IMR-90 (cell line): ENCODE results near the gene PLCL2. TPM values are rescaled to one million over a fixed set of nuclear protein-coding genes. Genes with fewer than 3 reads are reported as not detected.

Source experiments
- ATAC-seq: fragments of 200-7000 bp; cut with Tn5 transposase; 2 replicates; pipeline ENCODE4 v1.9.1; 2020; ENCODE audit warnings: low read depth, mild to moderate bottlenecking, moderate library complexity
- BruUV-seq: library from RNA; stranded (reverse); fragments of 400-500 nt; replicated peaks from 2 replicates; lab custom pipeline; 2021; lab: Mats Ljungman, UMichigan
- CTCF ChIA-PET: fragments of 300-600 bp; formaldehyde crosslinking; extraction: SDS; loops from one replicate; lab custom pipeline; 2021; ENCODE audit warnings: antibody characterized with exemption; lab: Yijun Ruan, JAX
- POLR2A ChIA-PET: fragments of 300-600 bp; sonication (Branson Sonifier 250); formaldehyde crosslinking; loops from one replicate; lab custom pipeline; 2022; ENCODE audit warnings: antibody characterized with exemption; ENCODE audit not compliant: unreplicated experiment; lab: Charles Lee
- DNase-seq: peaks from one replicate; pipeline ENCODE4 v3.0.0; 2013
- H2AFZ ChIP-seq: replicated peaks from 2 replicates; pipeline ENCODE3; 2013; ENCODE audit warnings: low read length, mild to moderate bottlenecking; ENCODE audit not compliant: poor library complexity
- H2AK5ac ChIP-seq: 2 replicates; pipeline ENCODE4 v1.6.1; 2013; ENCODE audit warnings: low read depth, low read length, inconsistent platforms
- H2AK9ac ChIP-seq: replicated peaks from 2 replicates; pipeline ENCODE3; 2013; ENCODE audit warnings: mild to moderate bottlenecking, low read depth, low read length, moderate library complexity; ENCODE audit not compliant: poor library complexity
- H2BK120ac ChIP-seq: 2 replicates; pipeline ENCODE4 v1.6.1; 2013; ENCODE audit warnings: low read depth, low read length, inconsistent platforms
- H2BK15ac ChIP-seq: 3 replicates; pipeline ENCODE4 v1.6.1; 2013; ENCODE audit warnings: low read depth, low read length, inconsistent platforms
- H2BK20ac ChIP-seq: 2 replicates; pipeline ENCODE4 v1.6.1; 2013; ENCODE audit warnings: low read depth, mild to moderate bottlenecking, inconsistent platforms, low read length, moderate library complexity
- H2BK5ac ChIP-seq: 2 replicates; pipeline ENCODE4 v1.6.1; 2013; ENCODE audit warnings: mild to moderate bottlenecking, low read depth, low read length, inconsistent platforms; ENCODE audit not compliant: poor library complexity, severe bottlenecking
- H3K14ac ChIP-seq: replicated peaks from 2 replicates; pipeline ENCODE4 v1.6.1; 2013; ENCODE audit warnings: low read depth, low read length, inconsistent platforms
- H3K18ac ChIP-seq: 2 replicates; pipeline ENCODE4 v1.6.1; 2013; ENCODE audit warnings: low read depth, low read length, control low read depth
- H3K23ac ChIP-seq: 2 replicates; pipeline ENCODE4 v1.6.1; 2013; ENCODE audit warnings: low read depth, low read length, inconsistent platforms
- H3K27ac ChIP-seq: 2 replicates; pipeline ENCODE4 v1.5.1; 2013; ENCODE audit warnings: mild to moderate bottlenecking, control low read depth, low read length; ENCODE audit not compliant: insufficient read depth
- H3K27me3 ChIP-seq: 2 replicates; pipeline ENCODE4 v1.6.1; 2013; ENCODE audit warnings: low read length; ENCODE audit not compliant: control insufficient read depth, insufficient read depth
- H3K36me3 ChIP-seq: 2 replicates; pipeline ENCODE4 v1.6.1; 2013; ENCODE audit warnings: low read length, mixed read lengths; ENCODE audit not compliant: control insufficient read depth, insufficient read depth
- H3K4ac ChIP-seq: 2 replicates; pipeline ENCODE4 v1.6.1; 2013; ENCODE audit warnings: low read depth, low read length, inconsistent platforms
- H3K4me1 ChIP-seq: 2 replicates; pipeline ENCODE4 v1.6.1; 2013; ENCODE audit warnings: low read length, mixed read lengths; ENCODE audit not compliant: control insufficient read depth, insufficient read depth
- H3K4me2 ChIP-seq: 2 replicates; pipeline ENCODE4 v1.6.1; 2013; ENCODE audit warnings: low read depth, mild to moderate bottlenecking, control low read depth, low read length, moderate library complexity
- H3K4me3 ChIP-seq: 2 replicates; pipeline ENCODE4 v1.5.1; 2013; ENCODE audit warnings: low read depth, mild to moderate bottlenecking, control low read depth, low read length, moderate library complexity; ENCODE audit not compliant: insufficient read depth
- H3K56ac ChIP-seq: 2 replicates; pipeline ENCODE4 v1.6.1; 2013; ENCODE audit warnings: low read length, inconsistent platforms; ENCODE audit not compliant: insufficient read depth; ENCODE audit errors: extremely low read depth
- H3K79me1 ChIP-seq, 2 experiments: 2 replicates each; pipeline ENCODE4 v1.6.1; 2013; ENCODE audit warnings: low read length in 2 of 2, inconsistent platforms in 1 of 2, low read depth in 1 of 2
- H3K9ac ChIP-seq: 2 replicates; pipeline ENCODE4 v1.6.1; 2013; ENCODE audit warnings: low read depth, low read length, control low read depth
- H3K9me1 ChIP-seq: 2 replicates; pipeline ENCODE4 v1.6.1; 2013; ENCODE audit warnings: low read length, inconsistent platforms; ENCODE audit not compliant: insufficient read depth
- H3K9me3 ChIP-seq: 2 replicates; pipeline ENCODE4 v1.6.1; 2013; ENCODE audit warnings: low read length; ENCODE audit not compliant: control insufficient read depth, insufficient read depth
- H4K20me1 ChIP-seq: 2 replicates; pipeline ENCODE4 v1.6.1; 2013; ENCODE audit warnings: low read length, inconsistent platforms; ENCODE audit not compliant: insufficient read depth
- H4K5ac ChIP-seq: 2 replicates; pipeline ENCODE4 v1.6.1; 2013; ENCODE audit warnings: mild to moderate bottlenecking, low read depth, low read length, control low read depth
- H4K8ac ChIP-seq, 2 experiments: 2 replicates each; pipeline ENCODE4 v1.6.1; 2013; ENCODE audit warnings: low read depth in 2 of 2, low read length in 2 of 2, control low read depth in 1 of 2, inconsistent platforms in 1 of 2
- H4K91ac ChIP-seq: 2 replicates; pipeline ENCODE4 v1.6.1; 2013; ENCODE audit warnings: low read depth, low read length, inconsistent platforms; ENCODE audit not compliant: insufficient read depth
- BHLHE40 ChIP-seq: fragments of 150-350 bp; IDR thresholded peaks from 2 replicates; pipeline ENCODE4 v1.6.1; 2016; ENCODE audit warnings: mild to moderate bottlenecking, low read depth, low read length
- CEBPB ChIP-seq: IDR thresholded peaks from 2 replicates; pipeline ENCODE4 v1.6.1; 2012; ENCODE audit warnings: low read depth, low read length, improper control_type of control experiment
- CHD1 ChIP-seq: IDR thresholded peaks from 2 replicates; pipeline ENCODE4 v1.6.1; 2012; ENCODE audit warnings: low read depth, low read length, improper control_type of control experiment
- FOS ChIP-seq: fragments of 150-350 bp; IDR thresholded peaks from 2 replicates; pipeline ENCODE4 v1.6.1; 2016; ENCODE audit warnings: low read depth, low read length
- MAFK ChIP-seq: IDR thresholded peaks from 2 replicates; pipeline ENCODE4 v1.6.1; 2012; ENCODE audit warnings: low read depth, low read length, improper control_type of control experiment
- MAZ ChIP-seq: IDR thresholded peaks from 2 replicates; pipeline ENCODE4 v1.6.1; 2012; ENCODE audit warnings: low read depth, mild to moderate bottlenecking, low read length, improper control_type of control experiment, moderate library complexity, borderline replicate concordance
- NFE2L2 ChIP-seq: fragments of 150-350 bp; IDR thresholded peaks from 2 replicates; pipeline ENCODE4 v1.6.1; 2016; ENCODE audit warnings: low read depth, mild to moderate bottlenecking, low read length
- POLR2A ChIP-seq: IDR thresholded peaks from 2 replicates; pipeline ENCODE4 v1.6.1; 2012; ENCODE audit warnings: mild to moderate bottlenecking, low read depth, low read length
- RAD21 ChIP-seq: IDR thresholded peaks from 2 replicates; pipeline ENCODE4 v1.6.1; 2012; ENCODE audit warnings: low read length, improper control_type of control experiment
- SMC3 ChIP-seq: fragments of 150-350 bp; IDR thresholded peaks from 2 replicates; pipeline ENCODE4 v1.6.1; 2016; ENCODE audit warnings: low read depth, mild to moderate bottlenecking, antibody characterized with exemption, low read length, moderate library complexity
- WGBS, 2 experiments: methylation state at CpG; one replicate each; pipeline versions ENCODE4 v1.1.5 to v1.1.7; 2013; ENCODE audit warnings: missing lambda C conversion rate in 2 of 2; ENCODE audit not compliant: insufficient read length in 1 of 2; ENCODE audit errors: extremely low coverage in 2 of 2; 5-methylcytosine and 5-hydroxymethylcytosine counted together
- dilution Hi-C: fragments of 300-500 bp; cut with HindIII; formaldehyde crosslinking; loops from one replicate; pipeline ENCODE4 v1.14.3; 2018; ENCODE audit warnings: low sequenced_read_pairs; ENCODE audit not compliant: unreplicated experiment
- in situ Hi-C: fragments of 300-500 bp; cut with MboI; formaldehyde crosslinking; loops from 3 replicates; pipeline ENCODE4 v1.14.3; 2019; ENCODE audit warnings: low sequenced_read_pairs, inconsistent platforms, mixed read lengths
- intact Hi-C: fragments of 100-400 bp; cut with micrococcal nuclease; formaldehyde crosslinking; loops from 2 replicates; pipeline ENCODE4 v1.10.0; 2022
- polyA plus RNA-seq, 3 experiments: library from polyadenylated mRNA; depleted of rRNA; stranded (reverse); fragments of >200 nt; gene quantifications; 2 replicates each; pipeline ENCODE4 v1.2.3, GENCODE V29; 2012; ENCODE audit warnings: low replicate concordance in 1 of 3
- total RNA-seq: library from RNA; depleted of rRNA; stranded (reverse); fragments of >200 nt; gene quantifications from 2 replicates; pipeline ENCODE4 v1.2.3, GENCODE V29; 2012
- TF ChIP-seq, protein P1 (sequence below): fragments of 150-350 bp; IDR thresholded peaks from 2 replicates; pipeline ENCODE4 v1.6.1; 2017; ENCODE audit warnings: mild to moderate bottlenecking, antibody characterized with exemption, low read length, low read depth
- TF ChIP-seq, protein P2 (sequence below): conservative IDR thresholded peaks from 2 replicates; pipeline ENCODE4 v1.5.1; 2012; ENCODE audit warnings: mild to moderate bottlenecking, low read depth, low read length, improper control_type of control experiment

The PLCL2 gene
- total and polyA plus RNA-seq, 2 of the 4 experiments (the other 2 are of a cell fraction): 0.92 to 3.8 TPM

- Histone ChIP-seq H3K9me1 (0 out of 2 replicates have a peak, but pooled peaks cover 6% of the 10 kb centered on the region), H3K4me2 (no peak overlapping the region), H3K36me3 (no peaks in the 10 kb centered on the region), H2BK120ac (no peak overlapping the region), H4K20me1 (0 out of 2 replicates have a peak, but pooled peaks cover 4% of the 10 kb centered on the region), H2BK15ac (no peak overlapping the region), H2BK20ac (no peak overlapping the region), H4K5ac (no peak overlapping the region), H3K18ac (no peak overlapping the region), H3K14ac (no peak overlapping the region), H4K91ac (no peak overlapping the region), H3K9me3 (no peaks in the 10 kb centered on the region), H3K23ac (no peak overlapping the region), H3K4me3 (no peak overlapping the region), H3K4me1 (peaks cover 3% of the 10 kb centered on the region), H2AK9ac (no peak overlapping the region), H3K56ac (no peak overlapping the region), H3K9ac (no peak overlapping the region), H3K27me3 (no peaks in the 10 kb centered on the region), H3K27ac (no peak overlapping the region), H2BK5ac (no peak overlapping the region), H3K79me1 (no peaks in the 10 kb centered on the region), H4K8ac (no peak overlapping the region), H2AFZ (no peak overlapping the region), H2AK5ac (no peak overlapping the region), H3K4ac (no peak overlapping the region)
- DNase-seq (no peak), ATAC-seq (no peak)
- intact Hi-C loops (no loop called here), in situ Hi-C loops (no loop called here), dilution Hi-C loops (no loop called here)
- BruUV-seq: no TSS peak
- CTCF ChIA-PET: no interaction called here
- POLR2A ChIA-PET: no interaction called here
- WGBS, 2 experiments: no CpG with 5 or more reads among the region's 3 CpGs
- TF ChIP-seq RAD21 (no peak), CEBPB (no peak), FOS (no peak), MAFK (no peak), SMC3 (no peak), NFE2L2 (no peak), POLR2A (no peak), CHD1 (no peak), MAZ (no peak), BHLHE40 (no peak)
- TF ChIP-seq, protein P1, sequence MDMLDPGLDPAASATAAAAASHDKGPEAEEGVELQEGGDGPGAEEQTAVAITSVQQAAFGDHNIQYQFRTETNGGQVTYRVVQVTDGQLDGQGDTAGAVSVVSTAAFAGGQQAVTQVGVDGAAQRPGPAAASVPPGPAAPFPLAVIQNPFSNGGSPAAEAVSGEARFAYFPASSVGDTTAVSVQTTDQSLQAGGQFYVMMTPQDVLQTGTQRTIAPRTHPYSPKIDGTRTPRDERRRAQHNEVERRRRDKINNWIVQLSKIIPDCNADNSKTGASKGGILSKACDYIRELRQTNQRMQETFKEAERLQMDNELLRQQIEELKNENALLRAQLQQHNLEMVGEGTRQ: no peak
- TF ChIP-seq, protein P2, sequence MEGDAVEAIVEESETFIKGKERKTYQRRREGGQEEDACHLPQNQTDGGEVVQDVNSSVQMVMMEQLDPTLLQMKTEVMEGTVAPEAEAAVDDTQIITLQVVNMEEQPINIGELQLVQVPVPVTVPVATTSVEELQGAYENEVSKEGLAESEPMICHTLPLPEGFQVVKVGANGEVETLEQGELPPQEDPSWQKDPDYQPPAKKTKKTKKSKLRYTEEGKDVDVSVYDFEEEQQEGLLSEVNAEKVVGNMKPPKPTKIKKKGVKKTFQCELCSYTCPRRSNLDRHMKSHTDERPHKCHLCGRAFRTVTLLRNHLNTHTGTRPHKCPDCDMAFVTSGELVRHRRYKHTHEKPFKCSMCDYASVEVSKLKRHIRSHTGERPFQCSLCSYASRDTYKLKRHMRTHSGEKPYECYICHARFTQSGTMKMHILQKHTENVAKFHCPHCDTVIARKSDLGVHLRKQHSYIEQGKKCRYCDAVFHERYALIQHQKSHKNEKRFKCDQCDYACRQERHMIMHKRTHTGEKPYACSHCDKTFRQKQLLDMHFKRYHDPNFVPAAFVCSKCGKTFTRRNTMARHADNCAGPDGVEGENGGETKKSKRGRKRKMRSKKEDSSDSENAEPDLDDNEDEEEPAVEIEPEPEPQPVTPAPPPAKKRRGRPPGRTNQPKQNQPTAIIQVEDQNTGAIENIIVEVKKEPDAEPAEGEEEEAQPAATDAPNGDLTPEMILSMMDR: no peak
These were observed 27.9 kb downstream of the PLCL2 start for GRCh38 chr3:16912400-16913263.
